ENCODE results near the gene BICC1. TPM values are rescaled to one million over a fixed set of nuclear protein-coding genes. Genes with fewer than 3 reads are reported as not detected.
"Not testable (repeated sequence)": the region's sequence is repeated elsewhere in the genome, so short reads cannot be mapped to it uniquely, and the experiment has no call there.

The BICC1 gene
- total RNA-seq, 2 donors from 2014 or later: 0.27 to 0.40 TPM

DNA sequence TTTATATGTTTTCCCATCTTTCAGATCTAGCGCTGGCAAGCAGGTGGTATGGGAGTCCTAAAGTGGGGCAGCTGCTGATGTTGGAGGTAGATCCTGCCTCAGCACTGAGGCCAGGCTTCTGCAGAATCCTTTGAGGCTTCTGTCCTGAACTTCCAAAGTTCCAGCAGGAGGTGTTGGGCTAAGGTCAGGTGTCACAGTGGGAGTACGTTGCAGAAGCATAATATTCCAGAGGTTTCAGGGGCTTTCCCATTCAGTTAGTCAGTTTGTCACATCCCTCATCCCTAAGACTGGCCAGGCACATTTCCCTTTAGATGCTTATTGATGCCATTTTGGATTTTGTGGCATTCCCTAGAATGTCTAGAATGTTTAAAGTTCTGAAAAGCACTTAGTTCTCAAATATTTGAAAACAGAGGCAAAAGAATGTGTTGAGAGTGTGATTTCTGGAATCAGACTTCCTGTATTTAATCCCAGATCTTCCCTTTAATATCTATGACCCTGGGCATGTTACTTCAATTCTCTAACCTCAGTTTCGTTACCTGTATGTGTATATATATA is 344.7 kb downstream of the BICC1 start:
- 49 to 65% methylated on average over 2 of the region's 3 CpGs for WGBS, 2 experiments (ENCODE audit: insufficient coverage in 1 of 2, insufficient read length in 1 of 2)
- H3K4me1 ChIP-seq (ENCODE audit: control insufficient read depth, insufficient read depth, low read length): no peaks in the 10 kb centered on the region
- H3K27me3 Mint-ChIP-seq (ENCODE audit: insufficient read depth): no peaks in the 10 kb centered on the region
- no peak overlapping the region for H3K4me3 ChIP-seq (ENCODE audit: low read length)
- H3K4me3 Mint-ChIP-seq: no peak overlapping the region
- peaks cover 10% of the 10 kb centered on the region for H3K9me3 Mint-ChIP-seq
- TF ChIP-seq, protein P1, sequence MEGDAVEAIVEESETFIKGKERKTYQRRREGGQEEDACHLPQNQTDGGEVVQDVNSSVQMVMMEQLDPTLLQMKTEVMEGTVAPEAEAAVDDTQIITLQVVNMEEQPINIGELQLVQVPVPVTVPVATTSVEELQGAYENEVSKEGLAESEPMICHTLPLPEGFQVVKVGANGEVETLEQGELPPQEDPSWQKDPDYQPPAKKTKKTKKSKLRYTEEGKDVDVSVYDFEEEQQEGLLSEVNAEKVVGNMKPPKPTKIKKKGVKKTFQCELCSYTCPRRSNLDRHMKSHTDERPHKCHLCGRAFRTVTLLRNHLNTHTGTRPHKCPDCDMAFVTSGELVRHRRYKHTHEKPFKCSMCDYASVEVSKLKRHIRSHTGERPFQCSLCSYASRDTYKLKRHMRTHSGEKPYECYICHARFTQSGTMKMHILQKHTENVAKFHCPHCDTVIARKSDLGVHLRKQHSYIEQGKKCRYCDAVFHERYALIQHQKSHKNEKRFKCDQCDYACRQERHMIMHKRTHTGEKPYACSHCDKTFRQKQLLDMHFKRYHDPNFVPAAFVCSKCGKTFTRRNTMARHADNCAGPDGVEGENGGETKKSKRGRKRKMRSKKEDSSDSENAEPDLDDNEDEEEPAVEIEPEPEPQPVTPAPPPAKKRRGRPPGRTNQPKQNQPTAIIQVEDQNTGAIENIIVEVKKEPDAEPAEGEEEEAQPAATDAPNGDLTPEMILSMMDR (conservative IDR thresholded peaks at IDR 0.05): no peak
- no peaks in the 10 kb centered on the region for H3K36me3 ChIP-seq (ENCODE audit: control insufficient read depth, insufficient read depth, low read length)
- H3K4me1 Mint-ChIP-seq: peaks cover 23% of the 10 kb centered on the region
- H3K27me3 ChIP-seq (ENCODE audit: control insufficient read depth, insufficient read depth, low read length, poor library complexity, severe bottlenecking): no peaks in the 10 kb centered on the region
- H3K9me3 ChIP-seq (ENCODE audit: control insufficient read depth, low read length): peaks cover 11% of the 10 kb centered on the region
- DNase-seq: no peak
- no peak overlapping the region for H3K27ac ChIP-seq (ENCODE audit: low read depth, low read length)
- H3K9ac ChIP-seq (ENCODE audit: extremely low read depth, low read length, poor library complexity, severe bottlenecking): no peak overlapping the region
- H3K27ac Mint-ChIP-seq: no peak overlapping the region
- peaks cover 1% of the 10 kb centered on the region for H3K36me3 Mint-ChIP-seq (ENCODE audit: low read depth)

- DNase-seq; H3K27me3 ChIP-seq (ENCODE audit: control insufficient read depth, insufficient read depth, low read length, poor library complexity, severe bottlenecking); H3K36me3 Mint-ChIP-seq (ENCODE audit: low read depth); H3K27me3 Mint-ChIP-seq (ENCODE audit: insufficient read depth); H3K4me3 Mint-ChIP-seq; H3K36me3 ChIP-seq (ENCODE audit: control insufficient read depth, insufficient read depth, low read length); H3K4me3 ChIP-seq (ENCODE audit: low read length); H3K27ac Mint-ChIP-seq; H3K9ac ChIP-seq (ENCODE audit: extremely low read depth, low read length, poor library complexity, severe bottlenecking); H3K4me1 ChIP-seq (ENCODE audit: control insufficient read depth, insufficient read depth, low read length); H3K27ac ChIP-seq (ENCODE audit: low read depth, low read length): not testable (repeated sequence)
- H3K9me3 ChIP-seq (ENCODE audit: control insufficient read depth, low read length): peaks cover 11% of the 10 kb centered on the region
- Mint-ChIP-seq H3K9me3 (peaks cover 10% of the 10 kb centered on the region), H3K4me1 (peaks cover 25% of the 10 kb centered on the region)
- 96 to 100% methylated on average over 1 of the region's 1 CpG for WGBS, 2 experiments (ENCODE audit: insufficient coverage in 1 of 2, insufficient read length in 1 of 2)
Observed at GRCh38 chr10:58858123-58858522, 345.5 kb downstream of the BICC1 start.

DNA sequence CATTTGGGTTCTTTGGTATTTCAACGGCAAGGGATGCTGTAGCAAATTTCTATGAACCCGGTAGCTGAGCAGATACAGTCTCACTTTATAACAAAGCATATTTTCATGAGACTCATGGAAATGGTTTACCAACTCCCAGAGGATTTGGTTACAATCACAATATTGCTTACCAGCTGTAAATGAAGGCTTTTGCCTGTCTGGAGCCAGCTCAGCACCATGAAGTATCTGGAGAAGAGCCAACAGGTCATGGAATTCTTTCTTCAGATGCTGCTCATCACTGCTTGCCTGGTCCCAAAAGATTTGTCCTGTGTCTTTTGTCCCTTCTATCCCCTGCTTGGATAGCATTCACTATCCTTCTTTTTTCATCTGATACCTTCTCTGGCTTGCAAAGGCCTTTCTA is 346.9 kb downstream of the BICC1 start:
- DNase-seq: no peak
- peaks cover 11% of the 10 kb centered on the region for H3K9me3 ChIP-seq (ENCODE audit: control insufficient read depth, low read length)
- H3K27me3 ChIP-seq (ENCODE audit: control insufficient read depth, insufficient read depth, low read length, poor library complexity, severe bottlenecking): no peaks in the 10 kb centered on the region
- H3K4me1 ChIP-seq (ENCODE audit: control insufficient read depth, insufficient read depth, low read length): no peaks in the 10 kb centered on the region
- H3K4me1 Mint-ChIP-seq: peaks cover 25% of the 10 kb centered on the region
- peaks cover 1% of the 10 kb centered on the region for H3K36me3 Mint-ChIP-seq (ENCODE audit: low read depth)
- H3K9me3 Mint-ChIP-seq: peaks cover 10% of the 10 kb centered on the region
- H3K4me3 ChIP-seq (ENCODE audit: low read length): no peak overlapping the region
- H3K9ac ChIP-seq (ENCODE audit: extremely low read depth, low read length, poor library complexity, severe bottlenecking): no peak overlapping the region
- no peaks in the 10 kb centered on the region for H3K36me3 ChIP-seq (ENCODE audit: control insufficient read depth, insufficient read depth, low read length)
- 61 to 74% methylated on average over 2 of the region's 2 CpGs for WGBS, 2 experiments (ENCODE audit: insufficient coverage in 1 of 2, insufficient read length in 1 of 2)
- H3K4me3 Mint-ChIP-seq: no peak overlapping the region
- H3K27ac ChIP-seq (ENCODE audit: low read depth, low read length): no peak overlapping the region
- H3K27me3 Mint-ChIP-seq (ENCODE audit: insufficient read depth): no peaks in the 10 kb centered on the region
- TF ChIP-seq, protein P1 (conservative IDR thresholded peaks at IDR 0.05): no peak
- no peak overlapping the region for H3K27ac Mint-ChIP-seq

GRCh38 chr10:58867683-58868082 is 355.0 kb downstream of the BICC1 start:
- no peak overlapping the region for H3K9ac ChIP-seq (ENCODE audit: extremely low read depth, low read length, poor library complexity, severe bottlenecking)
- H3K4me1 Mint-ChIP-seq: peaks cover 3% of the 10 kb centered on the region

More at GRCh38 chr10:58867683-58868082, 355.0 kb downstream of the BICC1 start:
- H3K9me3 ChIP-seq (ENCODE audit: control insufficient read depth, low read length): no peaks in the 10 kb centered on the region
- no peaks in the 10 kb centered on the region for H3K27me3 ChIP-seq (ENCODE audit: control insufficient read depth, insufficient read depth, low read length, poor library complexity, severe bottlenecking)
- no peaks in the 10 kb centered on the region for H3K27me3 Mint-ChIP-seq (ENCODE audit: insufficient read depth)
- H3K4me1 ChIP-seq (ENCODE audit: control insufficient read depth, insufficient read depth, low read length): no peaks in the 10 kb centered on the region
- H3K4me3 Mint-ChIP-seq: no peak overlapping the region
- TF ChIP-seq, protein P1 (conservative IDR thresholded peaks at IDR 0.05): no peak
- no peaks in the 10 kb centered on the region for H3K36me3 ChIP-seq (ENCODE audit: control insufficient read depth, insufficient read depth, low read length)
- DNase-seq: no peak
- peaks cover 20% of the 10 kb centered on the region for H3K9me3 Mint-ChIP-seq
- H3K4me3 ChIP-seq (ENCODE audit: low read length): no peak overlapping the region
- no peaks in the 10 kb centered on the region for H3K36me3 Mint-ChIP-seq (ENCODE audit: low read depth)
- H3K27ac Mint-ChIP-seq: no peak overlapping the region
- H3K27ac ChIP-seq (ENCODE audit: low read depth, low read length): no peak overlapping the region

Measured in endodermal cell (in vitro differentiated cells).